ENCODE measurements around the gene TAF1B. TPM values are rescaled to one million over a fixed set of nuclear protein-coding genes. Genes with fewer than 3 reads are reported as not detected.

Gene TAF1B
- total and polyA plus RNA-seq, 10 of the 15 experiments (the other 5 are each of a cell fraction or from before 2014, with no cell fraction given), result 8.1 to 18.3 (median 12.4) TPM

- Histone ChIP-seq H3K4me2 (ENCODE audit: control insufficient read depth, insufficient read depth) (no peak overlapping the region), H3K9me3 (replicated peaks; ENCODE audit: control insufficient read depth, insufficient read depth, low read length) (no peaks in the 10 kb centered on the region), H3K9ac (ENCODE audit: control insufficient read depth, insufficient read depth, low read length) (no peak overlapping the region), H3K36me3 (ENCODE audit: control insufficient read depth in 2 of 2, insufficient read depth in 2 of 2, low read length in 1 of 2) (no peaks in the 10 kb centered on the region), H3K79me2 (ENCODE audit: control insufficient read depth, insufficient read depth, low read length) (no peaks in the 10 kb centered on the region), H4K20me1 (ENCODE audit: control insufficient read depth, insufficient read depth) (no peaks in the 10 kb centered on the region), H3K27ac (ENCODE audit: control insufficient read depth, insufficient read depth) (no peak overlapping the region), H3K27me3 (replicated peaks in 1 of 2; ENCODE audit: control insufficient read depth in 2 of 2, insufficient read depth in 2 of 2, low read length in 1 of 2) (no peaks in the 10 kb centered on the region), H2AFZ (ENCODE audit: control insufficient read depth, low read depth, low read length) (no peak overlapping the region), H3K4me1 (ENCODE audit: control insufficient read depth, insufficient read depth, low read length) (peaks cover 19% of the 10 kb centered on the region), H3K4me3 (no peak overlapping the region)
- DNase-seq (ENCODE audit: low read depth, low spot score) (peak; percentile 53), FAIRE-seq (no peak), ATAC-seq (peak; percentile 94)
- WGBS (ENCODE audit: insufficient coverage, insufficient replicate concordance, low lambda C conversion rate, missing lambda C conversion rate), result 57% methylated on average over 11 of the region's 11 CpGs
- in situ Hi-C loops (cut with MboI), result no loop called here
- SMC1A ChIA-PET (ENCODE audit: uncharacterized antibody, unreplicated experiment), result interaction anchor here (1.0 to 5.3 kb wide), 4 partner anchors 11 to 83 kb away, joined by 3 to 24 read pairs (median 4); no protein-coding TSS in a partner anchor
- POLR2A ChIA-PET, result interaction anchor here (0.9 to 1.4 kb wide), 2 partner anchors 14 to 17 kb away, joined by 3 read pairs; no protein-coding TSS in a partner anchor
- intact Hi-C loops (cut with micrococcal nuclease; ENCODE audit: unreplicated experiment), result no loop called here
- CTCF ChIA-PET, result interaction anchor here (0.6 to 1.9 kb wide), 6 partner anchors 11 to 154 kb away, joined by 3 to 5 read pairs (median 4); no protein-coding TSS in a partner anchor
- BruUV-seq (replicated peaks), result no TSS peak
- RAD21 ChIA-PET (ENCODE audit: unreplicated experiment), result interaction anchor here (1.0 to 1.3 kb wide), 2 partner anchors 17 to 115 kb away, joined by 3 to 5 read pairs; no protein-coding TSS in a partner anchor
- no peak for TF ChIP-seq SMAD1 (IDR thresholded peaks at IDR 0.05; ENCODE audit: low read depth, partially characterized antibody)
- TF ChIP-seq, protein P1, sequence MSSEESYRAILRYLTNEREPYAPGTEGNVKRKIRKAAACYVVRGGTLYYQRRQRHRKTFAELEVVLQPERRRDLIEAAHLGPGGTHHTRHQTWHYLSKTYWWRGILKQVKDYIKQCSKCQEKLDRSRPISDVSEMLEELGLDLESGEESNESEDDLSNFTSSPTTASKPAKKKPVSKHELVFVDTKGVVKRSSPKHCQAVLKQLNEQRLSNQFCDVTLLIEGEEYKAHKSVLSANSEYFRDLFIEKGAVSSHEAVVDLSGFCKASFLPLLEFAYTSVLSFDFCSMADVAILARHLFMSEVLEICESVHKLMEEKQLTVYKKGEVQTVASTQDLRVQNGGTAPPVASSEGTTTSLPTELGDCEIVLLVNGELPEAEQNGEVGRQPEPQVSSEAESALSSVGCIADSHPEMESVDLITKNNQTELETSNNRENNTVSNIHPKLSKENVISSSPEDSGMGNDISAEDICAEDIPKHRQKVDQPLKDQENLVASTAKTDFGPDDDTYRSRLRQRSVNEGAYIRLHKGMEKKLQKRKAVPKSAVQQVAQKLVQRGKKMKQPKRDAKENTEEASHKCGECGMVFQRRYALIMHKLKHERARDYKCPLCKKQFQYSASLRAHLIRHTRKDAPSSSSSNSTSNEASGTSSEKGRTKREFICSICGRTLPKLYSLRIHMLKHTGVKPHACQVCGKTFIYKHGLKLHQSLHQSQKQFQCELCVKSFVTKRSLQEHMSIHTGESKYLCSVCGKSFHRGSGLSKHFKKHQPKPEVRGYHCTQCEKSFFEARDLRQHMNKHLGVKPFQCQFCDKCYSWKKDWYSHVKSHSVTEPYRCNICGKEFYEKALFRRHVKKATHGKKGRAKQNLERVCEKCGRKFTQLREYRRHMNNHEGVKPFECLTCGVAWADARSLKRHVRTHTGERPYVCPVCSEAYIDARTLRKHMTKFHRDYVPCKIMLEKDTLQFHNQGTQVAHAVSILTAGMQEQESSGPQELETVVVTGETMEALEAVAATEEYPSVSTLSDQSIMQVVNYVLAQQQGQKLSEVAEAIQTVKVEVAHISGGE (CRISPR knock-in tag; IDR thresholded peaks at IDR 0.05), result no peak
- TF ChIP-seq SREBF1 (IDR thresholded peaks at IDR 0.05; ENCODE audit: low read length), result no peak
- TF ChIP-seq CHD4 (IDR thresholded peaks at IDR 0.05), result no peak
- TF ChIP-seq EED (IDR thresholded peaks at IDR 0.05; ENCODE audit: low read depth), result no peak
- no peak for TF ChIP-seq SMAD5 (IDR thresholded peaks at IDR 0.05; ENCODE audit: low read depth)
- TF ChIP-seq, protein P2, sequence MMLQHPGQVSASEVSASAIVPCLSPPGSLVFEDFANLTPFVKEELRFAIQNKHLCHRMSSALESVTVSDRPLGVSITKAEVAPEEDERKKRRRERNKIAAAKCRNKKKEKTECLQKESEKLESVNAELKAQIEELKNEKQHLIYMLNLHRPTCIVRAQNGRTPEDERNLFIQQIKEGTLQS (IDR thresholded peaks at IDR 0.05; ENCODE audit: borderline replicate concordance, extremely low read depth, low read depth, low read length), result no peak
- no peak for TF ChIP-seq HDGF (IDR thresholded peaks at IDR 0.05)
- TF ChIP-seq HSF1 (IDR thresholded peaks at IDR 0.05; ENCODE audit: low read depth, low read length), result no peak
- TF ChIP-seq EP300 (IDR thresholded peaks at IDR 0.05; ENCODE audit: borderline replicate concordance in 1 of 2, control insufficient read depth in 1 of 2, low read depth in 2 of 2, low read length in 2 of 2), result peak in 1 of 2 experiments; percentile 88; a peak in 3 of 4 replicates
- TF ChIP-seq HDAC2 (IDR thresholded peaks at IDR 0.05), result no peak
- no peak for TF ChIP-seq MYB (IDR thresholded peaks at IDR 0.05; ENCODE audit: borderline replicate concordance, low read depth, low read length)
- TF ChIP-seq, protein P3, sequence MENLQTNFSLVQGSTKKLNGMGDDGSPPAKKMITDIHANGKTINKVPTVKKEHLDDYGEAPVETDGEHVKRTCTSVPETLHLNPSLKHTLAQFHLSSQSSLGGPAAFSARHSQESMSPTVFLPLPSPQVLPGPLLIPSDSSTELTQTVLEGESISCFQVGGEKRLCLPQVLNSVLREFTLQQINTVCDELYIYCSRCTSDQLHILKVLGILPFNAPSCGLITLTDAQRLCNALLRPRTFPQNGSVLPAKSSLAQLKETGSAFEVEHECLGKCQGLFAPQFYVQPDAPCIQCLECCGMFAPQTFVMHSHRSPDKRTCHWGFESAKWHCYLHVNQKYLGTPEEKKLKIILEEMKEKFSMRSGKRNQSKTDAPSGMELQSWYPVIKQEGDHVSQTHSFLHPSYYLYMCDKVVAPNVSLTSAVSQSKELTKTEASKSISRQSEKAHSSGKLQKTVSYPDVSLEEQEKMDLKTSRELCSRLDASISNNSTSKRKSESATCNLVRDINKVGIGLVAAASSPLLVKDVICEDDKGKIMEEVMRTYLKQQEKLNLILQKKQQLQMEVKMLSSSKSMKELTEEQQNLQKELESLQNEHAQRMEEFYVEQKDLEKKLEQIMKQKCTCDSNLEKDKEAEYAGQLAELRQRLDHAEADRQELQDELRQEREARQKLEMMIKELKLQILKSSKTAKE (IDR thresholded peaks at IDR 0.05; ENCODE audit: low read depth, poor library complexity, severe bottlenecking), result no peak
- TF ChIP-seq EZH2 (IDR thresholded peaks at IDR 0.05; ENCODE audit: borderline replicate concordance, control insufficient read depth, low read depth, low read length), result no peak
- no peak for TF ChIP-seq YY1 (IDR thresholded peaks at IDR 0.05; ENCODE audit: low read depth, low read length)
- no peak for TF ChIP-seq RB1 (IDR thresholded peaks at IDR 0.05; ENCODE audit: borderline replicate concordance)
These were observed 123.9 kb downstream of the TAF1B start for GRCh38 chr2:9967053-9967775.

Measured in GM12878 (cell line).